Caco-2 (cell line): ENCODE measurements around the gene AKAP9. TPM values are rescaled to one million over a fixed set of nuclear protein-coding genes. Genes with fewer than 3 reads are reported as not detected.

Experiments
- BruUV-seq: library from RNA; stranded (reverse); fragments of 400-500 nt; replicated peaks from 2 replicates; lab custom pipeline; 2021; lab: Mats Ljungman, UMichigan
- CTCF ChIA-PET: fragments of 300-600 bp; sonication (Branson Sonifier 250); formaldehyde crosslinking; loops from one replicate; lab custom pipeline; 2022; ENCODE audit warnings: antibody characterized with exemption; lab: Charles Lee
- POLR2A ChIA-PET: fragments of 300-600 bp; sonication (Branson Sonifier 250); formaldehyde crosslinking; loops from one replicate; lab custom pipeline; 2022; ENCODE audit warnings: antibody characterized with exemption; lab: Charles Lee
- DNase-seq, 2 experiments: peaks; one replicate each; pipeline versions ENCODE4 v3.0.0 to v3.0.0-alpha.2; 2020 to 2022
- H3K27me3 ChIP-seq: replicated peaks from 2 replicates; pipeline ENCODE4 v1.6.0; 2011; ENCODE audit warnings: low read length; ENCODE audit not compliant: control insufficient read depth, insufficient read depth
- H3K36me3 ChIP-seq: 2 replicates; pipeline ENCODE4 v1.5.1; 2011; ENCODE audit warnings: low read length; ENCODE audit not compliant: control insufficient read depth, insufficient read depth
- H3K4me1 ChIP-seq: fragments of 250-450 bp; sonication (Bioruptor Pico); 2 replicates; pipeline ENCODE4 v1.5.1; 2020; ENCODE audit warnings: mild to moderate bottlenecking
- H3K4me3 ChIP-seq: 2 replicates; pipeline ENCODE4 v1.5.1; 2011; ENCODE audit warnings: low read depth, mild to moderate bottlenecking, control low read depth, low read length
- H3K9me3 ChIP-seq: fragments of 250-450 bp; sonication (Bioruptor Pico); 2 replicates; pipeline ENCODE4 v1.5.1; 2020; ENCODE audit warnings: mild to moderate bottlenecking, moderate library complexity
- H3K27ac Mint-ChIP-seq: one replicate; pipeline ENCODE4 v1.8.0; 2022; ENCODE audit warnings: mixed read lengths; ENCODE audit not compliant: unreplicated experiment
- H3K27me3 Mint-ChIP-seq: one replicate; pipeline ENCODE4 v1.8.0; 2022; ENCODE audit warnings: mixed read lengths; ENCODE audit not compliant: insufficient read depth, unreplicated experiment
- H3K36me3 Mint-ChIP-seq: one replicate; pipeline ENCODE4 v1.8.0; 2022; ENCODE audit warnings: mild to moderate bottlenecking, mixed read lengths; ENCODE audit not compliant: insufficient read depth, unreplicated experiment
- H3K4me1 Mint-ChIP-seq: one replicate; pipeline ENCODE4 v1.8.0; 2022; ENCODE audit warnings: low read depth, mixed read lengths; ENCODE audit not compliant: unreplicated experiment
- H3K4me3 Mint-ChIP-seq: one replicate; pipeline ENCODE4 v1.8.0; 2022; ENCODE audit warnings: mild to moderate bottlenecking, moderate library complexity, mixed read lengths; ENCODE audit not compliant: unreplicated experiment
- H3K9me3 Mint-ChIP-seq: one replicate; pipeline ENCODE4 v1.8.0; 2022; ENCODE audit warnings: mixed read lengths; ENCODE audit not compliant: unreplicated experiment
- CTCF ChIP-seq, 2 experiments: fragments of 200-600 bp in 1 of 2; IDR thresholded peaks; 1 replicate in 1 of 2; 2 replicates in 1 of 2; pipeline versions ENCODE4 v1.5.1 to v1.8.0; 2011 to 2022; ENCODE audit warnings: antibody characterized with exemption in 1 of 2, control low read depth in 1 of 2, inconsistent platforms in 1 of 2, low read depth in 1 of 2, low read length in 1 of 2, mild to moderate bottlenecking in 1 of 2, moderate library complexity in 1 of 2; ENCODE audit not compliant: insufficient read depth in 1 of 2, severe bottlenecking in 1 of 2, unreplicated experiment in 1 of 2
- intact Hi-C: fragments of 100-400 bp; cut with micrococcal nuclease; formaldehyde crosslinking; loops from one replicate; pipeline ENCODE4 v1.10.0; 2022; ENCODE audit not compliant: unreplicated experiment
- total RNA-seq: library from RNA; stranded (reverse); gene quantifications from 2 replicates; pipeline ENCODE4 v1.2.3, GENCODE V29; 2022

The AKAP9 gene
- total RNA-seq, 1 experiment from 2014 or later = 79.4 TPM

GRCh38 chr7:91911121-91911520 is 29.5 kb upstream of the AKAP9 start:
- intact Hi-C loops = no loop called here
- BruUV-seq = no TSS peak
- DNase-seq = no peak
- ChIA-PET POLR2A (no interaction called here), CTCF (no interaction called here)
- no peaks in the 10 kb centered on the region for H3K27me3 ChIP-seq
- no peaks in the 10 kb centered on the region for H3K36me3 ChIP-seq
- H3K4me1 Mint-ChIP-seq = no peaks in the 10 kb centered on the region
- no peaks in the 10 kb centered on the region for H3K27me3 Mint-ChIP-seq
- H3K27ac Mint-ChIP-seq = no peak overlapping the region
- no peaks in the 10 kb centered on the region for H3K4me1 ChIP-seq
- no peak overlapping the region for H3K4me3 ChIP-seq
- no peak for TF ChIP-seq CTCF (IDR thresholded peaks at IDR 0.05; ENCODE audit: insufficient read depth in 1 of 2, low read depth in 1 of 2, low read length in 1 of 2, severe bottlenecking in 1 of 2, unreplicated experiment in 1 of 2)
- H3K36me3 Mint-ChIP-seq = no peaks in the 10 kb centered on the region
- H3K9me3 Mint-ChIP-seq = no peaks in the 10 kb centered on the region
- no peak overlapping the region for H3K4me3 Mint-ChIP-seq
- no peaks in the 10 kb centered on the region for H3K9me3 ChIP-seq

GRCh38 chr7:91912494-91912893 is 28.2 kb upstream of the AKAP9 start:
- Histone ChIP-seq H3K36me3 (no peaks in the 10 kb centered on the region), H3K9me3 (no peaks in the 10 kb centered on the region), H3K27me3 (no peaks in the 10 kb centered on the region), H3K4me1 (no peaks in the 10 kb centered on the region), H3K4me3 (no peak overlapping the region)
- Mint-ChIP-seq H3K4me1 (no peaks in the 10 kb centered on the region), H3K27me3 (no peaks in the 10 kb centered on the region), H3K9me3 (no peaks in the 10 kb centered on the region), H3K27ac (no peak overlapping the region), H3K4me3 (no peak overlapping the region), H3K36me3 (no peaks in the 10 kb centered on the region)
- ChIA-PET POLR2A (no interaction called here), CTCF (no interaction called here)
- intact Hi-C loops = no loop called here
- DNase-seq = no peak
- no peak for TF ChIP-seq CTCF (IDR thresholded peaks at IDR 0.05; ENCODE audit: insufficient read depth in 1 of 2, low read depth in 1 of 2, low read length in 1 of 2, severe bottlenecking in 1 of 2, unreplicated experiment in 1 of 2)
- BruUV-seq = no TSS peak

GRCh38 chr7:91913612-91914011 is 27.1 kb upstream of the AKAP9 start:
- TF ChIP-seq CTCF (IDR thresholded peaks at IDR 0.05; ENCODE audit: insufficient read depth in 1 of 2, low read depth in 1 of 2, low read length in 1 of 2, severe bottlenecking in 1 of 2, unreplicated experiment in 1 of 2) = no peak
- Histone ChIP-seq H3K9me3 (no peaks in the 10 kb centered on the region), H3K4me3 (no peak overlapping the region), H3K27me3 (no peaks in the 10 kb centered on the region), H3K4me1 (no peaks in the 10 kb centered on the region), H3K36me3 (no peaks in the 10 kb centered on the region)
- Mint-ChIP-seq H3K27ac (no peak overlapping the region), H3K9me3 (no peaks in the 10 kb centered on the region), H3K36me3 (no peaks in the 10 kb centered on the region), H3K4me3 (no peak overlapping the region), H3K4me1 (no peaks in the 10 kb centered on the region), H3K27me3 (no peaks in the 10 kb centered on the region)
- intact Hi-C loops = no loop called here
- BruUV-seq = no TSS peak
- no peak for DNase-seq
- CTCF ChIA-PET = no interaction called here
- POLR2A ChIA-PET = no interaction called here
